ENCODE measurements around the gene RETREG1. TPM values are rescaled to one million over a fixed set of nuclear protein-coding genes. Genes with fewer than 3 reads are reported as not detected.

Gene RETREG1
- total and polyA plus RNA-seq, 2 donors (not counting 3 experiments of a cell fraction or from before 2014, with no cell fraction given): 0.46 TPM; not detected in 1

GRCh38 chr5:16628376-16628775 is 11.6 kb upstream of the RETREG1 start:
- no peaks in the 10 kb centered on the region for H3K36me3 ChIP-seq (ENCODE audit: control insufficient read depth in 2 of 2, extremely low read depth in 1 of 2, insufficient read depth in 2 of 2, low read length in 2 of 2)
- TF ChIP-seq CTCF (IDR thresholded peaks at IDR 0.05; ENCODE audit: extremely low read depth in 1 of 2, insufficient read depth in 1 of 2, low read depth in 1 of 2, low read length in 2 of 2) (no peak), FOS (IDR thresholded peaks at IDR 0.05; ENCODE audit: borderline replicate concordance, insufficient read depth, low read length) (no peak), GATA2 (IDR thresholded peaks at IDR 0.05; ENCODE audit: insufficient read depth, insufficient read length, low read depth, low read length) (no peak), MYC (IDR thresholded peaks at IDR 0.05; ENCODE audit: low read depth, low read length) (no peak), EZH2 (IDR thresholded peaks at IDR 0.05; ENCODE audit: borderline replicate concordance, low read depth, low read length, severe bottlenecking) (no peak), JUN (IDR thresholded peaks at IDR 0.05; ENCODE audit: borderline replicate concordance, insufficient read depth, insufficient read length, low read depth) (no peak), POLR2AphosphoS5 (IDR thresholded peaks at IDR 0.05; ENCODE audit: insufficient read depth, low read depth, low read length) (no peak), MAX (IDR thresholded peaks at IDR 0.05; ENCODE audit: insufficient read depth, insufficient read length) (no peak), POLR2A (IDR thresholded peaks at IDR 0.05; ENCODE audit: low read depth, low read length) (no peak)
- H3K9ac ChIP-seq (replicated peaks; ENCODE audit: extremely low read depth, insufficient read depth, low read length): no peak overlapping the region
- no peaks in the 10 kb centered on the region for H3K9me3 ChIP-seq (replicated peaks; ENCODE audit: control insufficient read depth, insufficient read depth, low read length)
- CTCF ChIA-PET: no interaction called here
- no peak overlapping the region for H3K4me3 ChIP-seq (replicated peaks in 1 of 3; ENCODE audit: insufficient read depth in 1 of 3, low read depth in 1 of 3, low read length in 3 of 3)
- no peak overlapping the region for H3K4me2 ChIP-seq (ENCODE audit: insufficient read depth, low read length)
- H3K79me2 ChIP-seq (ENCODE audit: control insufficient read depth, insufficient read depth, low read length): no peaks in the 10 kb centered on the region
- H3K4me1 ChIP-seq (ENCODE audit: control insufficient read depth, extremely low read depth, insufficient read depth, low read length): no peaks in the 10 kb centered on the region
- no peak overlapping the region for H2AFZ ChIP-seq (ENCODE audit: low read depth, low read length)
- H3K27me3 ChIP-seq (ENCODE audit: control insufficient read depth in 2 of 2, insufficient read depth in 2 of 2, low read length in 2 of 2): peaks cover 12 to 13% of the 10 kb centered on the region in 2 experiments
- dilution Hi-C loops (cut with MboI; ENCODE audit: extremely low pct_ligation_motif_present, low sequenced_read_pairs) (no loop called here), intact Hi-C loops (cut with micrococcal nuclease) (no loop called here)
- no peak for DNase-seq (ENCODE audit: low read depth, low spot score)
- H3K27ac ChIP-seq (ENCODE audit: insufficient read depth, low read depth, low read length): no peak overlapping the region
- POLR2A ChIA-PET: no interaction called here
- no TSS peak for BruUV-seq (replicated peaks)
- H3K9me1 ChIP-seq (replicated peaks; ENCODE audit: control insufficient read depth, extremely low read depth, insufficient read depth, low read length): no peaks in the 10 kb centered on the region
- H4K20me1 ChIP-seq (replicated peaks; ENCODE audit: control insufficient read depth, extremely low read depth, insufficient read depth, low read length): no peaks in the 10 kb centered on the region
- no peak for FAIRE-seq
